ENCODE data around the gene PLCB1.

PLCB1 gene

DNA sequence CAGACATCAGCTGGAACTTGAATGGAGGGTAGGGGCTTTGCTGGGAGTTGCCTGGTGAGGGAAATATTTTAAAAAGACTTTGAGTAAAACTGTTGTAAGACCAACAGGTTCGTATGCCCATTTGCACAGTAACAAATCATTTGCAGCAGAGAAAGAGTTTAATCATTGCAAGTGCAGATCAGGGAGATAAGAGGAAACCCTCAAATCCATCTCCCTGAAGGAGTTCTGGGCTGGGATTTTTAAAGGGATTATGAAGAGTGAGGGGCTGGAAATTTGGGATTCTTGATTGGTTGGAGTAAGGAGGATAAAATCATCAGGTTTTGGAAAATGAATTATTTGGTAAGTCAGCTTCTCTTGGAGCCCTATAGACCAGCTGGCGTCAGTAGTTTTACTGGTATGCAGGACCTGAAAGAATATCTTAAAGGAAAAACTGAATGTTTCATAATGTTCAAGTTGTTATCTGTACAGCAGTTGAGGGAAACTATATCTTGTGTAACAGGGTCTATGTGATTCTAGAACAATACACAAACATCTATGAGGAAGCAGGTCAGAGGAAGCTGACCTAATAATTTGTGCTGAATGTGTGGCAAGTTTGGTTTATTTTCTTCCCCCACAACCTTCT is 295.5 kb downstream of the PLCB1 start:
- no peaks in the 10 kb centered on the region for H3K27me3 ChIP-seq (replicated peaks; ENCODE audit: control insufficient read depth, insufficient read depth, low read length)

GRCh38 chr20:8428988-8429387 is 296.9 kb downstream of the PLCB1 start:
- Histone ChIP-seq H3K4me3 (replicated peaks; ENCODE audit: low read depth, low read length) (no peak overlapping the region), H3K27me3 (replicated peaks; ENCODE audit: control insufficient read depth, insufficient read depth, low read length) (no peaks in the 10 kb centered on the region), H3K36me3 (ENCODE audit: control insufficient read depth, insufficient read depth, low read length) (no peaks in the 10 kb centered on the region)
- no peak for DNase-seq (ENCODE audit: extremely low read depth, insufficient read length)
- TF ChIP-seq, protein P1, sequence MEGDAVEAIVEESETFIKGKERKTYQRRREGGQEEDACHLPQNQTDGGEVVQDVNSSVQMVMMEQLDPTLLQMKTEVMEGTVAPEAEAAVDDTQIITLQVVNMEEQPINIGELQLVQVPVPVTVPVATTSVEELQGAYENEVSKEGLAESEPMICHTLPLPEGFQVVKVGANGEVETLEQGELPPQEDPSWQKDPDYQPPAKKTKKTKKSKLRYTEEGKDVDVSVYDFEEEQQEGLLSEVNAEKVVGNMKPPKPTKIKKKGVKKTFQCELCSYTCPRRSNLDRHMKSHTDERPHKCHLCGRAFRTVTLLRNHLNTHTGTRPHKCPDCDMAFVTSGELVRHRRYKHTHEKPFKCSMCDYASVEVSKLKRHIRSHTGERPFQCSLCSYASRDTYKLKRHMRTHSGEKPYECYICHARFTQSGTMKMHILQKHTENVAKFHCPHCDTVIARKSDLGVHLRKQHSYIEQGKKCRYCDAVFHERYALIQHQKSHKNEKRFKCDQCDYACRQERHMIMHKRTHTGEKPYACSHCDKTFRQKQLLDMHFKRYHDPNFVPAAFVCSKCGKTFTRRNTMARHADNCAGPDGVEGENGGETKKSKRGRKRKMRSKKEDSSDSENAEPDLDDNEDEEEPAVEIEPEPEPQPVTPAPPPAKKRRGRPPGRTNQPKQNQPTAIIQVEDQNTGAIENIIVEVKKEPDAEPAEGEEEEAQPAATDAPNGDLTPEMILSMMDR (IDR thresholded peaks at IDR 0.05; ENCODE audit: insufficient read depth, low read length, poor library complexity, severe bottlenecking): no peak

More for the DNA sequence above, 295.5 kb downstream of the PLCB1 start:
- TF ChIP-seq, protein P1 (IDR thresholded peaks at IDR 0.05; ENCODE audit: insufficient read depth, low read length, poor library complexity, severe bottlenecking): no peak
- H3K36me3 ChIP-seq (ENCODE audit: control insufficient read depth, insufficient read depth, low read length): no peaks in the 10 kb centered on the region
- no peak overlapping the region for H3K4me3 ChIP-seq (replicated peaks; ENCODE audit: low read depth, low read length)
- no peak for DNase-seq (ENCODE audit: extremely low read depth, insufficient read length)

DNA sequence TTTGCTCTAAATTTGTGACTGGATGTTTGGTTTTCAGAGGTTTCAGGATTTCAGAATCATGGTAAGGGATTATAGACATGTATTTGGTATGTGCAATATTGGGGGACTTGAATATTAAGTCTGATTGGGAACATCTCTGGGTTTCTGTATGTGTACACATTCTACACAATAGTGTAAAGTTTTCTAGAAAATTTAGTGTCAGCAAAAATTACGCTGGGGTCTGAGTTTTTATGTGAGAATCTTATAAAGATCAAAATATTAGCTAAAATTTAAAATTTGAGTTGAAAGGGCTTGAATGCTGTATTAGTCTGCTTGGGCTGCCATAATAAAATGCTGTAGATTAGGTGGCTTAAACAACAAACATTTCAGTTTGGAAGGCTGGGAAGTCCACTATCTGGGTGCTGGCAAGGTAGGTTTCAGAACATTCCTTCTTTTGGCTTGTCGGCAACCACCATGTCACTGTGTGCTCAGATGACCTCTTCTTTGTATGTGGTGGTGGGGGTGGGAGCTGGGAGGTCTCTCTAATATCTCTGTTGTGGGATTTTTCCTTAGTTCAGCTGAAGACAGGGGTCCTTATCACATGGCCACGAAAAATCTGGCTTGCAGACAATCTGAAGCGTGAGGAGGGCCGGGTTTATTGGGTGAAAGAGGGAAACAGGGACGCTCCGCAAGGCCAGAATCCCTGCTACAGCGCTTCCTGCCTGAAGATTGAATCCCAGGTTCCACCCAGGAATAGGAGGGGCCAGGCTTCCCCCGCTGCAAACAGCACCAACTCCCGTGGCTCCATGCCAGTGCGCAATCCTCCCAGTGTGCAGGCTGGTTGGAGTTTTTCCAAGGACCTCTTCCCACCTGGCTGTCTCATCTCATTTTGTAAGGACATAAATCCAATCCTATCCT is 299.7 kb downstream of the PLCB1 start:
- Histone ChIP-seq H3K27me3 (replicated peaks; ENCODE audit: control insufficient read depth, insufficient read depth, low read length) (no peaks in the 10 kb centered on the region), H3K4me3 (replicated peaks; ENCODE audit: low read depth, low read length) (no peak overlapping the region), H3K36me3 (ENCODE audit: control insufficient read depth, insufficient read depth, low read length) (no peaks in the 10 kb centered on the region)
- DNase-seq (ENCODE audit: extremely low read depth, insufficient read length): no peak
- TF ChIP-seq, protein P1 (IDR thresholded peaks at IDR 0.05; ENCODE audit: insufficient read depth, low read length, poor library complexity, severe bottlenecking): no peak

- Histone ChIP-seq H3K27me3 (replicated peaks; ENCODE audit: control insufficient read depth, insufficient read depth, low read length) (no peaks in the 10 kb centered on the region), H3K36me3 (ENCODE audit: control insufficient read depth, insufficient read depth, low read length) (no peaks in the 10 kb centered on the region), H3K4me3 (replicated peaks; ENCODE audit: low read depth, low read length) (no peak overlapping the region)
- no peak for DNase-seq (ENCODE audit: extremely low read depth, insufficient read length)
- TF ChIP-seq, protein P1 (IDR thresholded peaks at IDR 0.05; ENCODE audit: insufficient read depth, low read length, poor library complexity, severe bottlenecking): no peak
Observed at GRCh38 chr20:8432435-8433148, 300.5 kb downstream of the PLCB1 start.

- DNase-seq (ENCODE audit: extremely low read depth, insufficient read length): no peak
- Histone ChIP-seq H3K36me3 (ENCODE audit: control insufficient read depth, insufficient read depth, low read length) (no peaks in the 10 kb centered on the region), H3K27me3 (replicated peaks; ENCODE audit: control insufficient read depth, insufficient read depth, low read length) (no peaks in the 10 kb centered on the region), H3K4me3 (replicated peaks; ENCODE audit: low read depth, low read length) (no peak overlapping the region)
- TF ChIP-seq, protein P1 (IDR thresholded peaks at IDR 0.05; ENCODE audit: insufficient read depth, low read length, poor library complexity, severe bottlenecking): no peak
Observed at GRCh38 chr20:8433291-8433690, 301.2 kb downstream of the PLCB1 start.

Data from GM06990 (cell line).